GM18502 (cell line): ENCODE results near the gene PIGQ.
"Not testable (repeated sequence)": the region's sequence is repeated elsewhere in the genome, so short reads cannot be mapped to it uniquely, and the experiment has no call there.

Experiments
- ATAC-seq: cut with Tn5 transposase; IDR thresholded peaks from one replicate; pipeline ENCODE4 v1.9.1; 2021; ENCODE audit warnings: mild to moderate bottlenecking; ENCODE audit not compliant: unreplicated experiment, poor library complexity

The PIGQ gene

DNA sequence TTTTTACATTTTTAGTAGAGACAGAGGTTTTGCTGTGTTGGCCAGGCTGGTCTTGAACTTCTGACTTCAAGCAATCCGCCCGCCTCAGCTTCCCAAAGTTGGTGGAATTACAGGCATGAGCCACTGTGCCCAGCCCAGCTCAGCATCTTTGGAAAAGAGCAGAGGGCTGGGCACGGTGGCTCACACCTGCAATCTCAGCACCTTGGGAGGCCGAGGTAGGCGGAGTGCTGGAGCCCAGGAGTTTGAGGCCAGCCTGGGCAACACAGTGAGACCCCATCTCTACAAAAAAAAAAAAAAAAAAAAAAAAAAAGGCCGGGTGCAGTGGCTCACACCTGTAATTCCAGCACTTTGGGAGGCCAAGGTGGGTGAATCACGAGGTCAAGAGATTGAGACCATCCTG is 27.9 kb downstream of the PIGQ start:
- ATAC-seq: not testable (repeated sequence)

DNA sequence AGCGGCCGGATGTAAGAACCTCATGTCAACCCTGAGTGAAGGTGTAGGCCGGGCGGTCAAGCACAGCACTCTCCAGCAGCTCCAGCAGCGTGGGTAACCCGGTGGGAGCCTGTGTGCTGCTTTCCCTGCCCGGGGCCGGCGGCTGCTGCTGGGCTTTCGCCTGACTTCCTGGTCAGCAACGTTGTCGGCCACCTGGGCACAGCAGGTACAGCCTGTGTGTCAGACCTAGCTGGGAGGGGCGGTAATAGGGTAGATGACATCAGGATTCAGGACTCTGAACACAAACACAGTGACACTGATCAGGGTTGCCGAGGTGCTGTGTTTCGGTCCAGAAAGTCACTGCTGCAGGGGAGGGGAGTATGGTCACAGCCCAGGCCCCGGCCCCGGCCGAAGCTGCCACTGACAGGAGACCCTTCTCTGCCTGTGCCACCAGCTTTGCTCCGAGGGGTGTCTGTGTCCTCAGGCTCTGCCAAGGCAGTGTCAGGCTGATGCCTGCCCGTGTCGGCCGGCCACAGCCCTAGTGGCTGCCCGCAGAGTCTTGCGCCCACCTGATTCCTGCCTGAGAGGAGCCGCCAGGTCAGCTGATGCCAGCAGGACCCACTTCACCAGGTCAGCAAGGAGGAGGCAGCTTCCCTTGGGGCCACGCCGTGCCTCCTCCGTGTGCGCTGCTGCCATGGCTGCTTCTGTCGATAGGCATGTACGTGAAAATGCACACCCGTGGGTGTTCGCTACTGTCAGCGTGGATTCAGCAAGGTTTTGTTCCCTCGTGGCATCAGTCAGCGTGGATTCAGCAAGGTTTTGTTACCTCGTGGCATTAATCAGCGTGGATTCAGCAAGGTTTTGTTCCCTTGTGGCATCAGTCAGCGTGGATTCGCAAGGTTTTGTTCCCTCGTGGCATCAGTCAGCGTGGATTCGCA is 29.3 kb downstream of the PIGQ start:
- no peak for ATAC-seq

DNA sequence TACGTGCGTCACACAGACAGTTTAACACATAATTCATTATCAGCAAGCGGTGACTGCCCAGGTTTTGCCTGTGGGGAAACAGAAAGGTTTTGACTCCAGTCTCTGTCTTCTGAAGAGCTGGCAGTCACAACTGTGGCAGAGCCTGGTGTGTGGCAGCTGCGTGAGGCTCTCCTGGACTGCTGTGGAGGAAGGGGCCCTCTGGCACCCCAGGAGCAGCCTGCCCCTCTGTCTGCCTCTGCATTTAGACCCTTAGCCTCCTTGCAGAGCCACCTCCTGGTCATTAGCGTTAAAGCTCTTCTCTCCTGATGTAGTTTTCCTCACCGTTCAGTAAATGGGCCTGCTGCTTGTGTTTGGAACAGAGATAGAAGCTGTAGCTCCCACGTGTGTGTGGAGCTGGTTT is 31.0 kb downstream of the PIGQ start:
- ATAC-seq: no peak

DNA sequence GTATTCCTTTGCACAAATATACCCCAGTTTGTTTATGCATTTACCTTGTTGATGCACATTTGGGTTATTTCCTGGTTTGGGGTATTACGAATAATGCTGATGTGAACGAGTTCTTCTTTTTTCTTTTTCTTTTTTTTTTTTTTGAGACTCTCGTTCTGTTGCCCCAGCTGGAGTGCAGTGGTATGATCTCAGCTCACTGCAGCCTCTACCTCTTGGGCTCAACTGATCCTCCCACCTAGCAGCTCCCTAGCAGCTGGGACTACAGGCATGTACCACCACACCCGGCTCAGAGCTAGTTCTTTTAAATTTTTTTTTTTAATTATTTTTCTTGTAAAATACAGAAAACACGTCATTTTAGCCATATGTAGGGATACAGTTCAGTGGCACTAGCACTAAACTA is 34.2 kb downstream of the PIGQ start:
- ATAC-seq: no peak

DNA sequence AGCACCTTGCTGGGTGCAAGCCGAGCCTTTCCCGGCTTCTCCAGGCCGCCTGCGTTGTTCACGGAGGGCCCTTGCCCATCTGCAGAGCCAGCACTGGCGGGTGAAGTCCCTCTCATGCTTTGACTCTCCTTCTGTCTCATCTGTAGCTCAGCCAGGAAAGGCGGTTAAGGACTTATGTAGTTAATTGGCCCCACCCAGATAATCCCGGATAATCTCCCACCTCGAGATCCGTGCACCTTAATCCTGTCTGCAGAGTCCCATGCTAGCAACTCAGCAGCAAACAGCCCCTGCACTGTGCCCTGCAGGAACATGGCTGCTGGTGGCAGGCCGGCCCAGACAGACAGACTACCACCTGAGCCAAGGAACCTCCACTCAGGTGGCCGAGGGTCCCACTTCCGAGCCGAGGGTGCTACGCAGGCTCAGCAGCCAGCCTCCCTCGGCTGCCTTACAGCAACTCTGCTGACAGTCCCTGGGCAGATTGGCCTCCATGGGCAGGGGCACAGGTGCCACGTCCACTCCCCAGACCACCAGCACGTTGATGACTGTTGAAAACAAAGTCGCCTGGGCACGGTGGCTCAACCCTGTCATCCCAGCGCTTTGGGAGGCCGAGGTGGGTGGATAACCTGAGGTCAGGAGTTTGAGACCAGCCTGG is 37.0 kb downstream of the PIGQ start:
- no peak for ATAC-seq

DNA sequence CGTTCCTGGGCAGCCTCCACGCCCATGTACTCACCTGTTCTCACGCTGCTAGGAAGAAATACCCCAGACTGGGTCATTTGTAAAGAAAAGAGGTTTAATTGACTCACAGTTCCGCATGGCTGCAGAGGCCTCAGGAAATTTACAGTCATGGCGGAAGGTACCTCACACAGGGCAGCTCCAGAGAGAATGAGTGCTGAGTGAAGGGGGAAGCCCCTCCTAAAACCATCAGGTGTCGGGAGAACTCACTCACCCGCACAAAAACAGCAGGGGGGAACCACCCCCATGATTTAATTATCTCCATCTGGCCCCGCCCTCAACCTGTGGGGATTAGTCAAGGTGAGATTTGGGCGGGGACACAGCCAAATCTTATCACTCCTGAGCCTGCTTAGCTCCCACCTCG is 38.3 kb downstream of the PIGQ start:
- ATAC-seq: no peak

DNA sequence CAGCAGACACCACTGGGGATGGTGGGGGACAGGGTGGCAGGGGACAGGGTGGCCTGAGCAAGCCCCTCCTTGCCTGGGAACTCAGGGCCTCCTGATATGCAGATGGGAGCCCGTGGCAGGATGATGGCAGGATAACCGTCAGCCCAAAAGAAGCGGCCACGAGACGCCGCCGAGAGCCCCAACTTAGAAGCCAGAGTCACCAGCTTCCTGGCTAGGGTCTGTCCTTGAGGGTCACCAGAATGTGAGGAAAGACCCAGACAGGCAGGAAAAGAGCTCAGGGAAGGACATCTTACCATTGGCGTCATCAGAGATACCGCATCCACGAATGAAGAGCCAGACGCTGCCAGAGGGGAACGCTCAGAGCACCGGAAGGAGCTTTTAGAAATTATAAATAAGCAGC is 39.5 kb downstream of the PIGQ start:
- ATAC-seq: no peak

DNA sequence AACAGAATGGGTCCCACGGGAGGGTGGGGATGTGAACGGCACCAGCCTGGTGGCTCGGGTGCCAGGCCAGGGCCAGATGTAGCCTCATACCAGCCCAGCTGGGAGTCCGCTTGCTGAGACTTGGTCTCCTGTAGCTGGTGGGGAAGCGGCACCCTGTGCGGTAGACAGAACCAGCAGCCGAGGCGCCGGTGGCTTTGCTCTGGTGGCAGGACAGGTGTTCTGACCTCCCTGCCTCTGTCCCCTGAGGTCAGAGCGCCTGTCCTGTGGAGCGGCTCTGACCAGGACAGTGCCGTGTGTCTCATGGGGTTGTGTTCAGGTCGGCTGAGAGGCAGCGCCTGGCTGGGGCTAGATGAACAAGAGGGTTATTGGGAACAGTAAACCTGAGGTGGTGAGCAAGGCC is 40.2 kb downstream of the PIGQ start:
- no peak for ATAC-seq

DNA sequence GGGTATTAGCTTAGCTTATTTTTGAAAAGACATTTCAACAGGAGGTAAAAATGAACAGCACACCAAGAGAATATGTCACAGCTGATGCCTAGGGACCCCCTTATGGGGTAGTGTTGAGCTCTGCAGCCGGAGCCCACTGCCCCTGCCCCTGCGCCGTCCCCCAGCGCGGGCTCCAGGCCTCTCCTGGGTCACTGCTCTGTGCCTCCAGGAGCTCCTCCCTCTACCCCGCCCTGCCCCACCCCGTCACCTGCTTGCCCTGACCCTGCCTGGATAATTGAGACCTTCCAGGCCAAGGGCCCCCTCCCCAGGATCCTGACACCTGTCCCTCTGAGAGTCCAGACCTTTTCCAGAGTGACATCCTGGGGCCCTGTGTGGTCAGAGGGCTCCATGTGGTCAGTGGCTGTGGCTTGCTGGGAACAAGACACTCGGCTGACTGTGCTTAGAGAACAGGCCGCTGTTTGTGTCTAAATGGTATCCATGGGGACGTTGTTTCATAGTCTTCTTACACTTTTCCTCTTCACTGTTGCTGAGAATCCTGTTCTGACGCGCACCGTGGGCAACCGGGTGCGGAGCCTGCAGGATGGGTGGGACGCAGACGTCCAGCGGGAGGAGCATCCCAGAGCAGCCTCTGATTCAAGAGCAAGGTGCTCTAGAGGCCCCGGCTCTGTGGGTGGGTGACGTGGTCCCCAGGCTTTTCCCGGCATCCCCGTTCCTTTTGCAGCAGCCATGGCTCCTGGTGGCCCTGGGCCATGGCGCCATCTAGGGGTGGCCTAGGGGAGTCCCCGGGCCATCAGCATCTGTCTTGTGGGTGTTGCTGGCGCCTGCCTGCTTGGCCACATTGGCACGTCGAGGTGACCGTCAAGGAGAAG is 41.0 kb downstream of the PIGQ start:
- ATAC-seq: no peak

DNA sequence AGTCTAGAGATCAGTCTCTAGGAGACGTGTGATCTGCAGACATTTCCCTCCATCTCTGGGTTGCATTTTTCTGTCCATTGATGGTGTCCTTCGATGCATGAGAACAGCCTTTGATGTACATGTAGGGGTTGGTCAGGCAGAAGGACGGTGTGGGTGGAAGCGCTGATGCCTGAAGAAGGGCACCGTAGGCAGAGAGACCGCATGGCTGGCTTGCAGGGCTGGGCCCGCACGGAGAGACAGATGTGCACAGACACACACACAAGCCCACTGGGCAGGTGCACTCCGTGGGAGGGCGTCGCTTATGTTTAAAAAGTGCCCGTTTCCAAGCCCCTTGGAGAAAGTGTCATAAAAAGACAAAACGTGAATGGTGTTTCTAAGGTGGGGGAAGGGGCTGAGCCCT is 45.4 kb downstream of the PIGQ start:
- no peak for ATAC-seq

DNA sequence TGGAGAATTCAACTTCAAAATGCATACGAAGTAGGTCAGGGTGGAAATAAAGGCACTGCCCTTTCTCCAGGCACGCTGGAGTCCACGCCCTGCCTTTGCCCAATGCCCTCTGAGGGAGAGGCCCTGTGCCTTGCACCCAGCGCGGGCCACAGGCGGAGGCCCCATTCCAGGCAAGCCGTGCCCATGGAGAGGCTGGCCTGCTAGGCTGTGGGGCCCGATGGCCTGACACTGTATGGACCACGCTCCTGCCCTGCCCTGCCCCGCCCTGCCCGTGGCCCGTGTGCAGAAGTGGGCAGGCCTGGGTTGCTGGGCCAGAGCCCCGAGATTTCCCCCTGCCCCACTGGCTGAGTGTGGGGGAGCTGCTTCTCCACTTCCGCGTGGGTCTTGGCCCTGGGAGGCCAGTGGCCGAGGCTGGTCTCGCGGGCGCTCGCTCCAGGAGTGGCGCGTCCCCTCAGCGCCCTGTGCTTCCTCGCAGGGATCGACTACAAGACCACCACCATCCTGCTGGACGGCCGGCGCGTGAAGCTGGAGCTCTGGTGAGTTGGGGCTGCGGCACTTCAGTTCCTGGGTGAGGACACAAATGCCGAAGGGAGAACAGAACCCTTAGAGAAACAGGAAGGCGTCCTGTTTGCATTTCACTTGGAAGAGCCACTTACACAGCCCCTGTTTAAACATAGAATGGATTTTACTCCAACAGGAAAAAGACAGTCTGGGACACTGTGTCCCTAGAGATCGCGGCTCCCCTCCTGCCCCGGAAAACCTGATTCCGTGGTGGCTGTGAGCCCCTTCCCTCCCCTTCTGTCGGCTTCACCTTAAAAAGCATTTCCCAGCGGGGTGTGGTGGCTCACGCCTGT is 47.2 kb downstream of the PIGQ start:
- no peak for ATAC-seq

DNA sequence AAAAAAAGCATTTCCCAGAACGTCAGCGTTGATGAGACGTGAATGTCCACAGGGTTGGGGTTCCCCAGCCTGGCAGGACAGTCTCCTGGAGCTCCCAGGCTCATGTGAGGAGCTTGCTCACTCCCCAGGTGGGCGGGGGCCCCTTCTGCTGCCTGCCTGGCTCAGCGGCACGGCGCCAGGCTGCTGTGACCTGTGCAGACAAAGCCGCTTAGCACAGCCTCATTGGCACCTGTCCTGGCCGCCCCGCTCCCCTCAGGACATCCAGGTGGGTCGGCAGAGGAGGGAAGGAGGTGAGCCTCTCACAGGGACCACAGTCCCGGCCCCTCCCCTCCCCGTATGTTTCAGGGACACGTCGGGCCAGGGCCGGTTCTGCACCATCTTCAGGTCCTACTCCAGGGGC is 48.1 kb downstream of the PIGQ start:
- ATAC-seq: no peak

DNA sequence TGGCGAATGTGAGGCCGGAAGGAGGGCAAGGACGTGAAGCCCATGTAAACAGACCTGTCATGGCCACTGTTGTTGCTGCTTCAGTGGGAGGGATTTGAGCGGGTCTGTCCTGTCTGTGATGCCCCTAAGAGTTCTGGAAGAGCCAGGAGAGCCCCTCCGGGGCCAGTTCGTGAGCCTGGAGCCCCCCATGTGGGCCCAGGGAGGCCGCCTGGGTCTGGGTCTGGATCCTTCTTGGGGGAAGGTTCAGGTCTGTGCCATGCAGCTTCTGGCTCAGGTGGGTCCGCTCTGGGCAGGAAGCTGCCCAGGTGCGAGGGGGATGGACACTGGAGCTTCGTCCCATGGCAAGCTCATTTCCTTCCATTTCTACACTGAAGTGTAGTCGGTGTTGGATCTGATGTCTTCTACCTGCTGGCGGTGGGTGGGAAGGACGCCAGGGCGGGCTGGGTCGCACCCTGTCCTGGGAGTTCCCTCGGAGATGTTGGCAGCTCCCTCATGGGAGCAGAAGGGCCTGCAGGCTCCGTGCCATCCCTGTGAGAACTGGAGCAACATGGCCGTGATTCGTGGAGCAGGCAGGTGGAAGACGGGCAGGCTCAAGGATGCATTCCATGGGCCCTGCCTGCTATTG is 49.8 kb downstream of the PIGQ start:
- no peak for ATAC-seq

DNA sequence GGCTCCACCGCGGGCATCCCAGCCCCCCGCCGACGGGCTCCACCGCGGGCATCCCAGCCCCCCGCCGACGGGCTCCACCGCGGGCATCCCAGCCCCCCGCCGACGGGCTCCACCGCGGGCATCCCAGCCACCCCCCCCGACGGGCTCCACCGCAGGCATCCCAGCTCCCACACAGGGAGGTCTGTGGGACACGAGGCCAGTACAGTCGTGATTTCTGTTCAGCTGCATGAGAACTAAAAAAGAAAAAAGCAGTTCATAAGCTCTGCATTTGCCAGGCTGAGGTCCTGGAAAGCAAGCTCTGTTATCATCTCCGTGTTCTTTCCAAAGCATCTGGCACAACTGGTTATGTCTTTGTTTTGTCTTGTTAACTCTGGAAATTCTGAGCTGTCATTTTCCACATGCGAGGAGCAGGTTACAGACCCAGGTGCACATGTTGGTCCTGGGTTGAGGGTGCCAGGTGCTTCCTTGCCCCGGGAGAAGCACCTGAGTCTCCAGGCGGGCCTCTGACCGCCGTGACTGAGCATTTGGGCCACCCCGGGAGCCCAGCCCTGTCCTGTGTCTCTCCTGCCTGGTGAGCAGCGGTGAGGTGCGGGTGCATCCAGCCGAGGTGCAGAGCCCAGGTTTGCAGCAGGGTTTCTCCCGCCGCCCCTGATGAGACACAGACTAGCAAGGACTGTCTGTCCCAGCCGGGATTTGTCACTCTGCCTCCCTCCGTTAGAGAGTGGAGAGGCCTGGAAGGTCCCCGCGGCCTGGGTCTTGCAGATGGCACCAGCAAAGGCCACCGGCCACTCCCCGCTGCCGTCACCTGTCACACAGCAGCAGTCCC is 51.1 kb downstream of the PIGQ start:
- ATAC-seq: no peak

DNA sequence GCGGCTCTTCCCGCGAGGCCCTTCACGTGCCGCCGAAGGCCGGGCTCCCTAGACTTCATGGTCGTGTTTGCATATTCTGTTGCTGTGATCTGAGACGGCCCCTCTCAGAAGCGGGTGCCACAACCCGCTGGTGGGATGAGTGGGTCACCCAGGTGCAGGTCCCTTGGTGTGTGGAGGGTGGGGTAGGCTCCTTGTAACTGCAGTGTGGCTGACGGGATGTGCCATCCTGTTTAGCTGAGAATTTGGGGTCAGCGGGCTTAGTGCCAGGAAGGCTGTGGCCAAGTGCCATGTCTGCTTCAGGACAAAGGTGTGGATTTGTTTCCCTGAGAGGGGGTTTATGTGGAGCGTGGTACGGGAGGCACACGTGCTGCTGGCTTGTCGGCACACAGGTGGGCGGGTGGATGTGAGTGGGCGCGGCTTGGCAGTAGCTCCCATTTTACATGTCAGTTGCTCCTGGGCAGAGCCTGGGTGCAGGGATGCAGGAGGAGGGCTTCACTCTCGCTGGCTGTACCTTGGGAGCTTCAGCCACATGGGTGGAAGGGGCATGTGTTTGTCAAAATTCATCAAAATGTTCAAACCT is 51.8 kb downstream of the PIGQ start:
- ATAC-seq: no peak

DNA sequence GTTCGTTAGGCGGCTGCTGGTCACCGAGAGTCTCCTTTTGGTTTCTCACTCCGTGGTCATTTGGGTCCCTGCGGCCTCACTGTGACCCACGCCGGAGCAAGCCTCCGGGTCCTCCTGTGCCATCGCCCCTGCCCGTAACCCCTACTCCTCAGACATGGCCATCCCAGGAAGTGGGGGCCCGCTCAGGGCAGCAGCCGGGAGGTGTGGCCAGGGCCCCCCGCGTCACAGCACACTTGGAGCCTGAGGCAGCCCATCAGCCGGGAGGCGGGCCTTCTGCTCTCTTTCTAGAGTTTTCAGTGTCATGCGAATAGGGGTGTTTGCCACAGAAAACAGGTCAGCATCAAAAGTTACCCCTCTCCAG is 53.1 kb downstream of the PIGQ start:
- ATAC-seq: no peak

DNA sequence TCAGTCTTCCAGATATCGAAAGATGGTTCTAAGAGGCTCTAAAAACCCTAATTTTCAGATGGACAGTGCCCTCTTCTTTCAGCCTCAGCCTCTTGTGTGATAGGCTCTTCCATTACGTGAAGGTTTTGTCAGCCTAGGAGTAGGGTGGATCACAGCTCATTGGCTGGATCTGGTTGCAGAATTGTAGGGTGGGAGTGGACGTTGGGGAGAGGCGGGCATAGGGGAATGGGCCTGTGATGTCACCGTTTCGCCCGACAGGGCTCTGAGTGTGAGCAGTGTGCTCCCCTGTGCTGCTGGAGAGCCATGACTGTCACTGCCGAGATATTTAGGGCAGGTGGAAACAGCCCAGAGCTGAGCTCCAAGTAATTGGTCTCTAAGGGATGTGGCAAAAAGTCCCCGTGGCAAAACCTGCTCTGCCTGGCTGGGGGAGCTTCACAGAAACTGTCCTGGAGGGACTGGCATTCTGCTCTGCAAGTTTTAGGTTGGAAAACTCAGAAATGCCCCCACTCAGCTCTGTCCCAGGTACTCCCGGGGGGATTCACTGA is 54.8 kb downstream of the PIGQ start:
- no peak for ATAC-seq
